WTC11 (cell line): ENCODE data around the gene PROM2.

ENCODE experiments used
- ATF3 ChIP-seq: sonication (generic); formaldehyde crosslinking; conservative IDR thresholded peaks from 2 replicates; pipeline ENCODE4 v1.8.1; 2022; ENCODE audit warnings: mild to moderate bottlenecking, missing genetic modification reagents
- CREB1 ChIP-seq: sonication (generic); formaldehyde crosslinking; IDR thresholded peaks from 2 replicates; pipeline ENCODE4 v1.8.0; 2023; ENCODE audit warnings: mild to moderate bottlenecking, missing genetic modification reagents
- CREM ChIP-seq: sonication (generic); formaldehyde crosslinking; IDR thresholded peaks from 2 replicates; pipeline ENCODE4 v1.8.1; 2022; ENCODE audit warnings: mild to moderate bottlenecking, missing genetic modification reagents, moderate library complexity
- CTCF ChIP-seq: fragments of 200-600 bp; IDR thresholded peaks from 2 replicates; pipeline ENCODE4 v1.8.0; 2022; ENCODE audit warnings: antibody characterized with exemption
- EMX1 ChIP-seq: fragments of 250-450 bp; sonication (Bioruptor Pico); IDR thresholded peaks from 2 replicates; pipeline ENCODE4 v1.8.0; 2021; ENCODE audit warnings: mild to moderate bottlenecking
- HMGXB4 ChIP-seq: sonication (generic); formaldehyde crosslinking; IDR thresholded peaks from 2 replicates; pipeline ENCODE4 v1.8.1; 2023; ENCODE audit warnings: mild to moderate bottlenecking, moderate library complexity, missing genetic modification reagents
- JUN ChIP-seq: sonication (generic); formaldehyde crosslinking; IDR thresholded peaks from 2 replicates; pipeline ENCODE4 v1.8.0; 2023; ENCODE audit warnings: mild to moderate bottlenecking, missing genetic modification reagents
- MAX ChIP-seq: sonication (generic); formaldehyde crosslinking; IDR thresholded peaks from 2 replicates; pipeline ENCODE4 v1.8.0; 2022; ENCODE audit warnings: mild to moderate bottlenecking, missing genetic modification reagents
- ZBTB21 ChIP-seq: sonication (generic); formaldehyde crosslinking; IDR thresholded peaks from 2 replicates; pipeline ENCODE4 v1.8.1; 2023; ENCODE audit warnings: mild to moderate bottlenecking, missing genetic modification reagents, borderline replicate concordance
- ZNF138 ChIP-seq: sonication (generic); formaldehyde crosslinking; conservative IDR thresholded peaks from 2 replicates; pipeline ENCODE4 v1.8.1; 2022; ENCODE audit warnings: mild to moderate bottlenecking, moderate library complexity, missing genetic modification reagents

GRCh38 chr2:95317665-95318425 is 43.6 kb downstream of the PROM2 start:
- TF ChIP-seq ZBTB21 (CRISPR knock-in tag) (no peak), CTCF (no peak), HMGXB4 (CRISPR knock-in tag) (no peak), ZNF138 (CRISPR knock-in tag) (no peak), EMX1 (CRISPR knock-in tag) (no peak), CREM (CRISPR knock-in tag) (no peak), ATF3 (no peak), MAX (CRISPR knock-in tag) (no peak), CREB1 (CRISPR knock-in tag) (no peak), JUN (CRISPR knock-in tag) (no peak)
